ENCODE data around the gene GRIN3B.

GRIN3B gene

DNA sequence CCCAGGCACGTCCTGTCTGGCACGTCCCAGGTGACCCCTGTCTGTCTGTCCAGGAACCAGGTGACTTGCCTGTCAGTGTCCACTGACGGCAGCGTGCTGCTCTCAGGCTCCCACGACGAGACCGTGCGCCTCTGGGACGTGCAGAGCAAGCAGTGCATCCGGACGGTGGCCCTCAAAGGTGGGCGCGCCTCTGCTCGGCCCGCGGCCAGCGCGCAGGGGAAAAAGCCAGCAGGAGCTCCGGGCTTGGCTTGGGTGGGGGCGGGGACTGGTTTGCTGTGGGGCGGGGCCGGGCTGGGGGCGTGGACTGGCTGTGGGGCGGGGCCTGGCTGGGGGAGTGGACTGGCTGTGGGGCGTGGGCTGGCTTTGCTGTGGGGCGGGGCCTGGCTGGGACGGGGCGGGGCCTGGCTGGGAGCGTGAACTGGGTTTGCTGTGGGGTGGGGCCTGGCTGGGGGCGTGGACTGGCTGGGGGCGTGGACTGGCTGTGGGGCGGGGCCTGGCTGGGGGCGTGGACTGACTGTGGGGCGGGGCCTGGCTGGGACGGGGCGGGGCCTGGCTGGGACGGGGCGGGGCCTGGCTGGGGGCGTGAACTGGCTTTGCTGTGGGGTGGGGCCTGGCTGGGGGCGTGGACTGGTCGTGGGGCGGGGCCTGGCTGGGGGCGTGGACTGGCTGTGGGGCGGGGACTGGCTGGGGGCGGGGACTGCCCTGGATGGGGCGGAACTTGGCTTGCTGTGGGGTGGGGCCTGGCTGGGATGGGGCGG is 8.9 kb upstream of the GRIN3B start:
- DNase-seq = no peak

DNA sequence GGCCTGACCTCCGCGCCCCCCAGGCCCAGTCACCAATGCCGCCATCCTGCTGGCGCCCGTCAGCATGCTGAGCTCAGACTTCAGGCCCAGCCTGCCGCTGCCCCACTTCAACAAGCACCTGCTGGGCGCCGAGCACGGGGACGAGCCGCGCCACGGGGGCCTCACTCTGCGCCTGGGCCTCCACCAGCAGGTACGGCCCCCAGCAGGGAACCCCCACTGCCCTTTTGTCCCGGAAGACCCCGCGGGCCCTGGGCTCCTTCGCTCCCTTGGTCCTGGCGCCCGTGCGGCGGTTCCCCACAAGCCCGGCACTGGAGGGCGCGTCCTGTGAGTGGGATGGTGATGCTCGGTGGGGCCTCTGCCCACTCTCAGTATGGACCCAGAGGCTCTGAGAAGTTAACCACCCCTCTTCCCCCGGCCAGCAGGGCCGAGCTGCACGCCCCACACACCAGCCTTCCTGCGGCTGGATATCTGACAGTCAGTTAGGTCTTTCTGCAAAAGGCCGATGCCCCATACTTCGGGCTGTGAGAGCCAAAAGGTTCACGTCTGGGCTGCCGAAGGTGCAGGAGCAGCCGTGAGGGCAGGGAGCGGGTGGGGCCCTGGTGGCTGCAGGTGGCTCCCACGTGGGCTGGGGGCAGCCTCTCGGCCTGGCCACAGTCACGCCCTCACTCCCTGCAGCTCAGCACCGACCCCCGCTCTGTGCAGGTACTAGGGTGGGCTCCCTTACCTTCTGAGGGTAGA is 8.1 kb upstream of the GRIN3B start:
- no peak for DNase-seq

DNA sequence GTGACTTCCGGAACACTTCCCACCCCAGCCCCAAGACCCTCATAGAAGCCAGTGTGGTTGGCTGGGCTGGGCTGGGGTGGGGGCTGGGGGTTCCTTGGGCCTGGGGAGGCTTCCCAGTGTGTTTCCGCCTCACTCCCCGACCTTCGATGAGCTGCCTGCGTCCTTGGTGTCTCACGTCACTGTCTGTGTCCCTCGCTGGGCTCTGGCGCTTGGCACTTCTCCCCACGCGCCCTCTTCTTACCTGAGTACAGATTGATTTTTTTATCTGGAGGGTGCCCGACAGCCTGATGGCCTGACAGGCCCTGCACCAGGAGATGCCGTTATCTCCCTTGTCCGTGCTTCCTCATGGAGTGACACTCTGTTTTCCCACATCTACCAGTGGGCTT is 7.6 kb upstream of the GRIN3B start:
- DNase-seq = no peak

DNA sequence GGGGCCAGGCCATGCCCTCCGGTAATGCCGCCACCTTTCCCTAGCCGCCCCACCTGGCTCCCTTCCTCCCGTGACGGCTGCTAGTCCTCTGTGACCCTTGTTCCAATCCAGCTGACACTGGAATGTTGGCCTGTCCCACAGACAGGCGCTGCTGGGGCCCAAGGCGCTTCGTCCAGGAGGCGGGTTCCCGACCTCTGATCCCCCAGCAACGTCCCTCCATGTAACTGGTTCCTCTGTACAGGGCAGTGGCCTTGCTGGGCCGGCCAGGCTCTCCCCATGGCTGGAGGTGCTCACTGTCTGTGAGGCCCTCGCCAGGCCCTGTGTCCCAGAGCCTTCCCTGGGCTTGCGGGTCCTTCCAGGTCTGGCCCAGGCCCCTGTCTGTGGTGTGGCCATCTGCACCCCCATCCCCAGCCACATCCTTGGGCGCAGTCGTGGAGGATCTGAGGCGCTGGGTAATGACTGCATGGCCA is 6.8 kb upstream of the GRIN3B start:
- no peak for DNase-seq

DNA sequence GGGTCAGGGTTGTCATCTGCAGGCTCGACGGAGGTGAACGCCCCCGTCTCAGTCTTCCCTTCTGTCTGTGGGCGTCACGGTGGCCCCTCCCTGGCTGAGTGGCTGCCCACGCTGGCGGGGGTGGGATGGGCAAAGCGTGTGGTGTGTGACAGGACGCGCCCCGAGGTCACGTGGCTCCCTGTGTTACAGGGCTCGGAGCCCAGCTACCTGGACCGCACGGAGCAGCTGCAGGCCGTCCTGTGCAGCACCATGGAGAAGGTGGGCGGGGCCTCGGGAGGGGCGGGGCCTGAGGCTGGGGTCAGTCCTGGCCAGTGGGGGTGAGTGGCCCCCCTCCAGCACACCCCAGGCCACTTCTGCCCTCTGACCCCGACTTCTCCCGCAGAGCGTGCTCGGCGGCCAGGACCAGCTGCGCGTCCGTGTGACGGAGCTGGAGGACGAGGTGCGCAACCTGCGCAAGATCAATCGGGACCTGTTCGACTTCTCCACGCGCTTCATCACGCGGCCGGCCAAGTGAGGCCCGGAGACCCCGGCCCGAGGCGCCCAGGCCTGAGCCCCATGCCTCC is 6.3 kb upstream of the GRIN3B start:
- no peak for DNase-seq

DNA sequence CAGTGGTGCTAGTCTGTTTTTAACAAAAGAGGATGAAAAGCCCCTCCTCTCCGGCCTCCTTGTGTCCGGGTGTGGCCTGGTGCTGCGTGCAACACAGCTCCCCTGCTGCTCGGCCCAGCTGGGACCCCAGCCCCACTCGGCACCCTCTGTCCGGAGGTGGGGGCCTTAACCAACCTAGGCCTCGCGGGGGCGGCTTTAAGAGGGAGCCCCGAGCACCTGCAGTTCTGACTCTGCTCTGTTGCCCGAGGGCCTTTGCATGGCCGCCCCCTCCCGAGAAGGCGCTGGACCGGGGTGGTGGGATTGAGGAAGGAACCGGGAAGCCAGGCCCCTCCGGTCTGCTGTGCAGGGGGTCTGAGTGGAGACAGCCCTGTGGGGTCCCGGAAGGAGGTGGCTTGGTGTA is 5.7 kb upstream of the GRIN3B start:
- no peak for DNase-seq

DNA sequence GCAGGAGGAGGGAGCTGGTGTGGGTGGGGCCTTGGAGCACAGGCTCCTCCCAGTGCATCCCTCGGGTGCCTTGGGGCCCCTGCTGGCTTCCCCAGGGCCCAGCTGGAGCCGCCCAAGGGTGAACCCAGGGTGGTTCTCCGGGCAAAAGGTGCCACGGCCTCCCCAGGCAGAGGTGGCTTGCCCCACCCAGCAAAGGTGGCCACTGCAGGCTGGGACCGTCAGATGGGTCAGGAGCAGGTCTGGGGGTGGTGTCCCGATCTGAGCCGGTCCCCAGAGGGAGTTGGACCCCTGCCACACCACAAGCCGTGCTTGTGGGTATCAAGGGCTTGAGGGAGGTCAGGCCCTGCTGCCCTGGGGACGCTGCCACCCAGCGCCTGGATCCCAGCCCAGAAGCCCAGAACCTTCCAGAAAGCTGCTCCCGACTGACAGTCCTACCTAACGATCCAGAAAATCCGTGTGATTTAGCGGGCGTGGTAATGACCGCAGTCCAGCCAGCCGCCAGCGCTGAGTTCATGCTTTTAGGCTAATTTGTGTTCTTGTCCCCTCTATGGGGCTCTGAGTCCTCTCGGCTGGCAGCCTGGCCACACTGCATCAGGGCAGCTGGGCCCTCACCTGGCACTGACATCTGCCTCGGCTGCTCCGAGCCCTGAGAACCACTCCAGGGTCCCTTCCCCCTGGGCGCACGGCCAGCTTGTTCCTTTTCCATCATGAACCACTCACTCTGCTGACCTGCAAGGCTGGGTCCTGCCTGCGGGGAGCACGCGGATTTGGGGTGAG is 5.0 kb upstream of the GRIN3B start:
- no peak for DNase-seq

DNA sequence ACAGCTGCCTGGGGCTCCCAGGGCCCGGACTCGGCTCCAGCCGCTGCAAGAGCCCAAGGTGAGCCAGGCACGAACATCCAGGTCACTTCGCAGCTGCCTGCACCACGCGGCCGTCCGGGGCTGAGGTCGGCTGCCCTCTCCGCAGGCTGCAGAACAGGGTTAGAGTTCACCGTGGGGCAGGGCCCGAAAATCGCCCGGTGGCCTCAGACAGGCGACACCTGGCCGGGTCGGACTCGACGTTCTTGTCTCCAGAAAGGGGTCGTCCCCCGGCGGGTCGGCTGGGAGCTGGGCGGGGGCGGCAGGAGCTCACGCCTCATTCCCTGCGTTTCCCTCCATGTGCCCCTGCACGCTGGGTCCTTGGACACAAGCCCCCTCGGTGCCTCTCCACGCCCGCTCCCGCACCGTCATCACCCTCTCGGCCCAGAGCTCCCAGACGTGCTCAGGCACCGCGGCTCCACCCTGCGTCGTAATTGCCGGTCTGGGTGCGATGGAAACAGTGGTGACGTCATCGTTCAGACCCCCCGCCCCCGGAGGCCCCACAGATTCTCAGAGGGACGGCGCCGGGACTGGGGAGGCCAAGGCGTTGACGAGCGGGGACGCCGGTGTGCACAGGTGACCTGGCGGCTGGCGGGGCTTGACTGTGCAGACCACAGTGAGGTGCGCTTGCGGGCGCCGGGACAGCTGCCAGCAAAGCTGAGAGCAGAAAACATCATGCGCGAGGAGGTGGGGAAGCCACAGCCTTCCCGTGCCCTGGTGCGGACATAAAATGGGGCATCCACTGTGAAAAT is 4.0 kb upstream of the GRIN3B start:
- no peak for DNase-seq

DNA sequence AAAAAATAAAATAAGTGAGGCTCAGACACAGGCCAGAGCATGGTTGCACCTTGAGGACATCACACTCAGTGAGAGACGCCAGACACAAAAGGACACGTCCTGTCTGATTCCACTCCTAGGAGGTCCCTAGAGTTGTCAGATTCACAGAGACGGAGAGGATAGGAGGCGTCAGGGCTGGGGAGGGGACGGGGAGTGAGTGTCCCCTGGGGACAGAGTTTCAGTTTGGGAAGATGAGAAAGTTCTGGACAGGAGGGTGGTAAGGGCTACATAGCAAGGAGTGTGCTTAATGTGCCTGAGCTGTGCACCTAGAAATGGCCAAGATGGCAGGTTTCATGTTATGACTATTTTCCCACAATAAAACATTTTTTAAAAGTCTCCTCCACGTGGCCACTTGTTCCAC is 2.2 kb upstream of the GRIN3B start:
- DNase-seq = no peak

DNA sequence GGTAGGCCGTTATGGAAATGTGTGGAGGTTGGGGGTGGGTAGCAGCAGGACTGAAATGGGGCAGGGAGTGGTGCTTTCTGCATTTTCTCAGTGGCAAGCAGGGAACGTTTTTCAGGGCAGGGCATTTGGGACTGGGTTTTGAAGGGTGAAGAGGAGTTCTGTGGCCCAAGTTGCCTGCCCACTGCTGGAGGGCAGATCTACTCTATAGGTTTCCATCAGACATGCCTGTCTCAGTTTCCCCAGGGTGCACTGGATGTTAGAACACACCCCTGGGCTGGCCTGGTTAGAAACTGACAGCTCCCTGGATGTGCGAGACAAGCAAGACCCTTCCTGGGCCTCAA is 870 bp upstream of the GRIN3B start:
- DNase-seq = no peak

DNA sequence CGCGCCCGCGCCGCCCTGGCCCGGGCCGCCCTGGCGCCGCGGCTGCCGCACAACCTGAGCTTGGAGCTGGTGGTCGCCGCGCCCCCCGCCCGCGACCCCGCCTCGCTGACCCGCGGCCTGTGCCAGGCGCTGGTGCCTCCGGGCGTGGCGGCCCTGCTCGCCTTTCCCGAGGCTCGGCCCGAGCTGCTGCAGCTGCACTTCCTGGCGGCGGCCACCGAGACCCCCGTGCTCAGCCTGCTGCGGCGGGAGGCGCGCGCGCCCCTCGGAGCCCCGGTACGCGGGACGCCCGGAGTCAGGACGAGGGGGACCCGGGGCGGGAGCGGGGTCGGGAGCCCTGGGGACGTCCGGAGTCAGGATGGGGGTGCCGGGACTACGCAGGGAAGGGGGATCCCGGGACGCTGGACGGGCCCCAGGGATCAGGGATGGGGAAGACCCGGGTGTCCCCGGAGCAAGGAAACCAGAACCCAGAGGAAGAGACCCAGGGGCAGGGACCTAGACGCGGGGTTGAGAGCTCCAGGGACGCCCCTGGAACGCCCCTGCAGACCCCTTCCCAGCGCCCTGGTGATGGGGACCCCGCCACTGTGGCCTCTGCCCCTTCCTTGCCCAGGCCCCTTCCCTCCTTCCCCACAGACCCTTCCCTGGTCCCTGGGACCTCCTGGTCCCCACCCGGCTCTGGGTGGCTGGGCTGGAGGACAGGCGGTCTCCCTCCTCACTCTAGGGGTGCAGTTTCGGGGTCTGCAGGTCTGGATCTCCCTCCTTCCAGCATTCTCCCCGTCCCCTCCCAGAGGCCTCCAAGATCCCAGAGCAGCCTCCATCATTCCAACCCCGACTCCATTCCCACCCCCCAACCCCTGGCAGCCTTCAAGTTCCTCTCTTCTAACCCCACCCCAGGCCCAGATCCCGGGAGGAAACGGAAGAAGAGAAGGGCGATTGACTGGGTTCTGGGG is 645 bp downstream of the GRIN3B start:
- no peak for DNase-seq

DNA sequence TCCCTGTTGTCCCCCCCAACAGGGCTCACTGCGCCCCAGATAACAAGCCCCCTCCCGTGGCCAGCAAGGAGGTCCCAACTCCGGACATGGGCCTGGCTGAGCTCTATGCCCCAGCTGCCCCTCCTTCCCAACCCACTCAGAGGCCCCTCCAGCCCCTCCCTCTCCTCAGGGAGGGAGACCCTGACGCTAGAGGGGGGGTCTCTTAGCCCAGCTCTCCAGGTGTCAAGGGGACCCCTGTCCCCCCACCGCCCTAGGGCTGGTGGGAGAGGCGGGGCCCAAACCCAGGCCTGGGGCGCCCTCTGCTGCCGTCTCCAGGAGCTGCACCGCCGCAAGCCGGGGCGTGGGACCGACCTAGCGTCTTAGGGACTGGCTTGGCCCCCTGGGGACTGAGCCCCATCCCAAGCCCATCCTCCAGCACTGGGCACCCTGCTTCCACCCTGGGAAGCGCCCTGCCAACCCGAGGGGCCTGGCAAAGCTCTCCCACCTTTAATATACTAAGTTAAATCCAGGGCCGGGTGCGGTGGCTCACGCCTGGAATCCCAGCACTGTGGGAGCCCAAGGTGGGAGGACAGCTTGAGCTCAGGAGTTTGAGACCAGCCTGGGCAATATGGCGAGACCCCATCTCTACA is 1.4 kb downstream of the GRIN3B start:
- no peak for DNase-seq

DNA sequence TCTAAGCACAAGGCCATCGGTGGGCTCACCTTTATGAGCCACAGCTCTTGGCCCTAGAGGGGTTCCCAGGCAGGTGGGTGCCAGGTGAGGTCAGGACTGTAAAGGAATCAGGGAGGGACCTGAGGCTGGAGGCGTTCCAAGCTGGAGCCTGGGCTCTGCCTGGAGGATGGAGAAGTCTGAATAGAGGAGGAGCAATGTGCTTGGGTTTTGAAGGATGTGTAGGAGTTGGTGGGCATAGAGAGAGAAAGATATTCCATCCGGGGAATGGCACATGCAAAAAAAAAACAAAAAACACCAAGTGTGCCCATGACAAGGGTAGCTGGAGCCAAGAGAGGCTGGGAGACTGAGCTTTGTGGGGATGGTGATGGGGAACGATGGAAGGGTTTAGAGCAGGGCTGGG is 2.4 kb downstream of the GRIN3B start:
- no peak for DNase-seq

DNA sequence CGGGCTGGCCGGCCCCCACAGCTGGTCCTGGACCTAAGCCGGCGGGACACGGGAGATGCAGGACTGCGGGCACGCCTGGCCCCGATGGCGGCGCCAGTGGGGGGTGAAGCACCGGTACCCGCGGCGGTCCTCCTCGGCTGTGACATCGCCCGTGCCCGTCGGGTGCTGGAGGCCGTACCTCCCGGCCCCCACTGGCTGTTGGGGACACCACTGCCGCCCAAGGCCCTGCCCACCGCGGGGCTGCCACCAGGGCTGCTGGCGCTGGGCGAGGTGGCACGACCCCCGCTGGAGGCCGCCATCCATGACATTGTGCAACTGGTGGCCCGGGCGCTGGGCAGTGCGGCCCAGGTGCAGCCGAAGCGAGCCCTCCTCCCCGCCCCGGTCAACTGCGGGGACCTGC is 3.1 kb downstream of the GRIN3B start:
- no peak for DNase-seq

DNA sequence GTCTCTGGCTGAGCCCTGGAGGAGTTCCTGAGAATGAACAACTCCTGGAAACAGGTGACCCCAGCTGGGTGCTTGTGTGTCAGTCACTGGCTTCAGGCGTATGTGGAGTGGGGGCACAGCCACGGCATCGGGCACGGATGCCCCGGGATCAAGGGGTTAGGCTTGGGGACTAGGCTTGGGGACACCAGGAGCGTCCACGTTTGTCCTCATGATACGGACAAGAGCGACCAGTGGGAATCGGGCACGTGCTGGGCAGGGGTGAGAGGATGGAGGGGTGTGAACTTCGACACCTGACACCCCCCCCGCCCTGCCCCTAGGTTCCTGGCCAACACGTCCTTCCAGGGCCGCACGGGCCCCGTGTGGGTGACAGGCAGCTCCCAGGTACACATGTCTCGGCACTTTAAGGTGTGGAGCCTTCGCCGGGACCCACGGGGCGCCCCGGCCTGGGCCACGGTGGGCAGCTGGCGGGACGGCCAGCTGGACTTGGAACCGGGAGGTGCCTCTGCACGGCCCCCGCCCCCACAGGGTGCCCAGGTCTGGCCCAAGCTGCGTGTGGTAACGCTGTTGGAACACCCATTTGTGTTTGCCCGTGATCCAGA is 4.1 kb downstream of the GRIN3B start:
- DNase-seq = no peak

DNA sequence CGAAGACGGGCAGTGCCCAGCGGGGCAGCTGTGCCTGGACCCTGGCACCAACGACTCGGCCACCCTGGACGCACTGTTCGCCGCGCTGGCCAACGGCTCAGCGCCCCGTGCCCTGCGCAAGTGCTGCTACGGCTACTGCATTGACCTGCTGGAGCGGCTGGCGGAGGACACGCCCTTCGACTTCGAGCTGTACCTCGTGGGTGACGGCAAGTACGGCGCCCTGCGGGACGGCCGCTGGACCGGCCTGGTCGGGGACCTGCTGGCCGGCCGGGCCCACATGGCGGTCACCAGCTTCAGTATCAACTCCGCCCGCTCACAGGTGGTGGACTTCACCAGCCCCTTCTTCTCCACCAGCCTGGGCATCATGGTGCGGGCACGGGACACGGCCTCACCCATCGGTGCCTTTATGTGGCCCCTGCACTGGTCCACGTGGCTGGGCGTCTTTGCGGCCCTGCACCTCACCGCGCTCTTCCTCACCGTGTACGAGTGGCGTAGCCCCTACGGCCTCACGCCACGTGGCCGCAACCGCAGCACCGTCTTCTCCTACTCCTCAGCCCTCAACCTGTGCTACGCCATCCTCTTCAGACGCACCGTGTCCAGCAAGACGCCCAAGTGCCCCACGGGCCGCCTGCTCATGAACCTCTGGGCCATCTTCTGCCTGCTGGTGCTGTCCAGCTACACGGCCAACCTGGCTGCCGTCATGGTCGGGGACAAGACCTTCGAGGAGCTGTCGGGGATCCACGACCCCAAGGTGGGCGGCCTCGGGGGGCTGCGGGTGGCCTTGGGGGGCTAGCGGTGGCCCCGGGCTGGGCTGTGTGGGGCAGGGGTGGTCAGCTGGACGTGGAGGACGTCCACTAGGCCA is 4.8 kb downstream of the GRIN3B start:
- no peak for DNase-seq

DNA sequence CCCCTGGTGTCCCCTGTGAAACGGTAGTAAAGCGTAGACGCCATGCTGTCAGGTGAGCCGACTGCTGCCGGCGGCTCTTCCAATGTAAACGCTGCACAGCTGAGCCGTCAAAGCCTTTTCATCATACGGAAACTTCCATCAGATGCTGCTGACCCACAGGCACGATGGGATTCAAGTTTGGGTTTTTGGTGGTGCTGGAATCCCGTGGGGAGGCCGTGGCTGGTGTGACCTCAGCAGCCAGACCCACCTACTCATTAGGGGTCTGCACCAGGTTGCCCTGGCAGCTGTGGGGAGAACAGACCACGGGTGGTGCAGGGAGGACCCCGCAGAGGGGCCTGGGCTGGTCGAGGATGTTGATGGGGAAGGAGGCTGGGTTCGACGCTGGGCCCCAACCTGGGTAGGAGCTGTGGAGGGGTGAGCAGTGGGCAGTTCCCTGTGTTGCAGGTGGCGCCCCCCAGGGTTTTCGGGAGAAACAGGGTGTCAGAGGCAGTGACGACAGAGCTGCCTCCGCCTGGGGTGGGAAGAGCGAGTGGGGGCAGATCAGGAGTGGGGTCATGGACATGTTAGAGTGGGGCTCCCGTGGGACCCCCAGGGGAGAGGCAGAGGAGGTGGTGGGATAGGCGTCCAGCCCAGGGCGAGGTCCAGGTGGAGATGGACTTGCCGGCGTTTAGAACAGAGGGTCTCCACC is 6.6 kb downstream of the GRIN3B start:
- DNase-seq = no peak

DNA sequence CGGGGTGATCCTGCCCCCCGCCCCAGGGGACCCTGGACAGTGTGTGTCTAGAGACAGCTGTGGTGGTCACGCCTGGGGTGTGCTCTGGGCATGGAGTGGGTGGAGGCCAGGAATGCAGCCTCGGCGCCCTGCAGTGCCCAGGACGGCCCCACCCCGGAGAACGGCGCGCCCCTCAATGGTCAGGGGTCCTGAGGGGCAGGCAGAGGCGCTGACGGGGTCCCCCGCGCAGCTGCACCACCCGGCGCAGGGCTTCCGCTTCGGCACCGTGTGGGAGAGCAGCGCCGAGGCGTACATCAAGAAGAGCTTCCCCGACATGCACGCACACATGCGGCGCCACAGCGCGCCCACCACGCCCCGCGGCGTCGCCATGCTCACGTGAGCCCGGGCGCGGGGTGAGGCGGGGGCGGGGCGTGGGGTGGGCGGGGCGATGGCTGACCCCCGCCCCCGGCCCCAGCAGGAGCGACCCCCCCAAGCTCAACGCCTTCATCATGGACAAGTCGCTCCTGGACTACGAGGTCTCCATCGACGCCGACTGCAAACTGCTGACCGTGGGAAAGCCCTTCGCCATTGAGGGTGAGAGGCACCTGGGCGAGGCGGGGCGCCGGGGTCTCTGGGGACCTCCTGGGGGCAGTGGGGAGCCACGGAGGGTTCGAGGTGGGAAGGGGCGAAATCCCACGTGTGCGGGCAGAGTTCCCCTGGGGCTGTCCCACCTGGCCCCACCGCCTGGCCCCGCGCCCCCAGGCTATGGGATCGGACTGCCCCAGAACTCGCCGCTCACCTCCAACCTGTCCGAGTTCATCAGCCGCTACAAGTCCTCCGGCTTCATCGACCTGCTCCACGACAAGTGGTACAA is 7.4 kb downstream of the GRIN3B start:
- DNase-seq = no peak

Measured in cortex of kidney (tissue), 1 donor.